Neural cell (in vitro differentiated cells): ENCODE results near the gene WWTR1. TPM values are rescaled to one million over a fixed set of nuclear protein-coding genes. Genes with fewer than 3 reads are reported as not detected.

Experiments used
- H2AFZ ChIP-seq: fragments of 200-600, 300-800 bp; sonication (generic), shearing (Covaris generic); 2 replicates; pipeline ENCODE4 v1.6.0; 2014; ENCODE audit warnings: low read depth, mild to moderate bottlenecking, antibody characterized with exemption, low read length, moderate library complexity
- H3F3A ChIP-seq: fragments of 200-600 bp; shearing (Covaris generic); 2 replicates; pipeline ENCODE4 v1.6.1; 2016; ENCODE audit warnings: mild to moderate bottlenecking, moderate library complexity, mixed read lengths, antibody characterized with exemption, low read length; ENCODE audit not compliant: insufficient read depth, poor library complexity, severe bottlenecking
- H3K27ac ChIP-seq: fragments of 200-600, 300-800 bp; sonication (generic), shearing (Covaris generic); 2 replicates; pipeline ENCODE4 v1.5.1; 2014; ENCODE audit warnings: mild to moderate bottlenecking, low read length, moderate library complexity
- H3K27me3 ChIP-seq: fragments of 300-800, 200-600 bp; sonication (generic), shearing (Covaris generic); 2 replicates; pipeline ENCODE4 v1.6.0; 2014; ENCODE audit warnings: mild to moderate bottlenecking, low read depth, low read length, moderate library complexity; ENCODE audit not compliant: insufficient read depth
- H3K36me3 ChIP-seq: fragments of 300-800, 200-600 bp; sonication (generic), shearing (Covaris generic); 2 replicates; pipeline ENCODE4 v1.5.1; 2014; ENCODE audit warnings: mild to moderate bottlenecking, antibody characterized with exemption, low read length, moderate library complexity; ENCODE audit not compliant: insufficient read depth
- H3K4me2 ChIP-seq: fragments of 300-800, 200-600 bp; sonication (generic), shearing (Covaris generic); 2 replicates; pipeline ENCODE4 v1.6.0; 2014; ENCODE audit warnings: mild to moderate bottlenecking, low read length
- H3K4me3 ChIP-seq: fragments of 300-800, 200-600 bp; sonication (generic), shearing (Covaris generic); 2 replicates; pipeline ENCODE4 v1.5.1; 2014; ENCODE audit warnings: mild to moderate bottlenecking, low read length, moderate library complexity
- H3K79me2 ChIP-seq: fragments of 200-600 bp; shearing (Covaris generic); replicated peaks from 2 replicates; pipeline ENCODE4 v1.6.0; 2014; ENCODE audit warnings: mild to moderate bottlenecking, low read length, moderate library complexity; ENCODE audit not compliant: insufficient read depth
- H3K9ac ChIP-seq: fragments of 300-800, 200-600 bp; sonication (generic), shearing (Covaris generic); 2 replicates; pipeline ENCODE4 v1.6.1; 2016; ENCODE audit warnings: mild to moderate bottlenecking, low read length, mixed read lengths
- H3K9me2 ChIP-seq: fragments of 200-600 bp; shearing (Covaris generic); 2 replicates; pipeline ENCODE4 v1.6.1; 2016; ENCODE audit warnings: mild to moderate bottlenecking, low read length, mixed read lengths; ENCODE audit not compliant: insufficient read depth
- H3K9me3 ChIP-seq: fragments of 200-600, 300-800 bp; sonication (generic), shearing (Covaris generic); 2 replicates; pipeline ENCODE4 v1.6.1; 2016; ENCODE audit warnings: mild to moderate bottlenecking, mixed run types, low read length, moderate library complexity, mixed read lengths
- H4K20me1 ChIP-seq: fragments of 200-600 bp; shearing (Covaris generic); 2 replicates; pipeline ENCODE4 v1.6.1; 2016; ENCODE audit warnings: mild to moderate bottlenecking, mixed run types; ENCODE audit not compliant: insufficient read depth
- CTCF ChIP-seq: fragments of 450-650 bp; IDR thresholded peaks from 2 replicates; pipeline ENCODE4 v1.5.1; 2014; ENCODE audit warnings: antibody characterized with exemption, mild to moderate bottlenecking, moderate library complexity; ENCODE audit not compliant: poor library complexity, severe bottlenecking
- EP300 ChIP-seq: fragments of 450-650 bp; conservative IDR thresholded peaks from 2 replicates; pipeline ENCODE4 v1.6.1; 2014; ENCODE audit warnings: antibody characterized with exemption, mild to moderate bottlenecking, moderate library complexity; ENCODE audit not compliant: poor library complexity, severe bottlenecking
- EZH2 ChIP-seq: fragments of 200-600, 300-800 bp; shearing (Covaris generic), sonication (generic); IDR thresholded peaks from 2 replicates; pipeline ENCODE4 v1.6.1; 2014; ENCODE audit warnings: antibody characterized with exemption, low read length, borderline replicate concordance, mild to moderate bottlenecking; ENCODE audit not compliant: insufficient read depth, poor library complexity, severe bottlenecking
- MXI1 ChIP-seq: fragments of 450-650 bp; conservative IDR thresholded peaks from 2 replicates; pipeline ENCODE4 v1.6.1; 2014; ENCODE audit warnings: antibody characterized with exemption, mild to moderate bottlenecking; ENCODE audit not compliant: poor library complexity, severe bottlenecking
- POLR2AphosphoS5 ChIP-seq: IDR thresholded peaks from 2 replicates; pipeline ENCODE4 v1.6.1; 2012
- RAD21 ChIP-seq: fragments of 450-650 bp; conservative IDR thresholded peaks from 2 replicates; pipeline ENCODE4 v1.6.1; 2014; ENCODE audit warnings: antibody characterized with exemption, mild to moderate bottlenecking, moderate library complexity
- SMC3 ChIP-seq: fragments of 450-650 bp; conservative IDR thresholded peaks from 2 replicates; pipeline ENCODE4 v1.6.1; 2014; ENCODE audit warnings: antibody characterized with exemption, mild to moderate bottlenecking, moderate library complexity; ENCODE audit not compliant: poor library complexity
- TAF1 ChIP-seq: IDR thresholded peaks from 2 replicates; pipeline ENCODE4 v1.6.1; 2012; ENCODE audit warnings: low read depth
- polyA plus RNA-seq: library from polyadenylated mRNA; depleted of rRNA; stranded (reverse); fragments of >200 nt; gene quantifications from 2 replicates; pipeline ENCODE4 v1.2.3, GENCODE V29; 2014
- TF ChIP-seq, protein P1 (sequence below): IDR thresholded peaks from 2 replicates; pipeline ENCODE4 v1.6.1; 2012; ENCODE audit warnings: borderline replicate concordance

The WWTR1 gene
- polyA plus RNA-seq, 1 donor from 2014 or later: 0.97 TPM

DNA sequence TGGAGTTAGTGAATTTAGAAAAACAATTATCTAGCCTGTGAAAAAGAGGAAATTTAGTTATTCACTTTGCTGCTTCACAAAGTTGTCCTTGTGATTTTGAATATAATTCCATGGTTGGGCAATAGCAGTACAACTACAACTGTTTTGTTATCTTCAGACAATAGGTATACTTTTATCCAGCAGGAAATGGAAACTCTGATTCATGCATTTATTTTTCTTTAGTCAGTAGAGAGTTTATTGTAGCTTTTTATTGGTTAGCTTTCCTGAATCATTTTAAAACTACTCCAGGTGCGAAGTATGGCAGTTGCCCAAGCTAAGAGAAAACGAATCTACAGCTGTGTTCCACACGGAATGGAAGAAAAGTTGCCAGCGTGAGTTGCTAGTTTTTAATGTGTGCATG, 103.0 kb downstream of the WWTR1 start:
- TF ChIP-seq CTCF: no peak
- TF ChIP-seq POLR2AphosphoS5: no peak
- TF ChIP-seq RAD21: no peak
- TF ChIP-seq MXI1: no peak
- TF ChIP-seq SMC3: no peak
- TF ChIP-seq, protein P1, sequence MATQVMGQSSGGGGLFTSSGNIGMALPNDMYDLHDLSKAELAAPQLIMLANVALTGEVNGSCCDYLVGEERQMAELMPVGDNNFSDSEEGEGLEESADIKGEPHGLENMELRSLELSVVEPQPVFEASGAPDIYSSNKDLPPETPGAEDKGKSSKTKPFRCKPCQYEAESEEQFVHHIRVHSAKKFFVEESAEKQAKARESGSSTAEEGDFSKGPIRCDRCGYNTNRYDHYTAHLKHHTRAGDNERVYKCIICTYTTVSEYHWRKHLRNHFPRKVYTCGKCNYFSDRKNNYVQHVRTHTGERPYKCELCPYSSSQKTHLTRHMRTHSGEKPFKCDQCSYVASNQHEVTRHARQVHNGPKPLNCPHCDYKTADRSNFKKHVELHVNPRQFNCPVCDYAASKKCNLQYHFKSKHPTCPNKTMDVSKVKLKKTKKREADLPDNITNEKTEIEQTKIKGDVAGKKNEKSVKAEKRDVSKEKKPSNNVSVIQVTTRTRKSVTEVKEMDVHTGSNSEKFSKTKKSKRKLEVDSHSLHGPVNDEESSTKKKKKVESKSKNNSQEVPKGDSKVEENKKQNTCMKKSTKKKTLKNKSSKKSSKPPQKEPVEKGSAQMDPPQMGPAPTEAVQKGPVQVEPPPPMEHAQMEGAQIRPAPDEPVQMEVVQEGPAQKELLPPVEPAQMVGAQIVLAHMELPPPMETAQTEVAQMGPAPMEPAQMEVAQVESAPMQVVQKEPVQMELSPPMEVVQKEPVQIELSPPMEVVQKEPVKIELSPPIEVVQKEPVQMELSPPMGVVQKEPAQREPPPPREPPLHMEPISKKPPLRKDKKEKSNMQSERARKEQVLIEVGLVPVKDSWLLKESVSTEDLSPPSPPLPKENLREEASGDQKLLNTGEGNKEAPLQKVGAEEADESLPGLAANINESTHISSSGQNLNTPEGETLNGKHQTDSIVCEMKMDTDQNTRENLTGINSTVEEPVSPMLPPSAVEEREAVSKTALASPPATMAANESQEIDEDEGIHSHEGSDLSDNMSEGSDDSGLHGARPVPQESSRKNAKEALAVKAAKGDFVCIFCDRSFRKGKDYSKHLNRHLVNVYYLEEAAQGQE: no peak
- no peak overlapping the region for H3K27ac ChIP-seq

DNA sequence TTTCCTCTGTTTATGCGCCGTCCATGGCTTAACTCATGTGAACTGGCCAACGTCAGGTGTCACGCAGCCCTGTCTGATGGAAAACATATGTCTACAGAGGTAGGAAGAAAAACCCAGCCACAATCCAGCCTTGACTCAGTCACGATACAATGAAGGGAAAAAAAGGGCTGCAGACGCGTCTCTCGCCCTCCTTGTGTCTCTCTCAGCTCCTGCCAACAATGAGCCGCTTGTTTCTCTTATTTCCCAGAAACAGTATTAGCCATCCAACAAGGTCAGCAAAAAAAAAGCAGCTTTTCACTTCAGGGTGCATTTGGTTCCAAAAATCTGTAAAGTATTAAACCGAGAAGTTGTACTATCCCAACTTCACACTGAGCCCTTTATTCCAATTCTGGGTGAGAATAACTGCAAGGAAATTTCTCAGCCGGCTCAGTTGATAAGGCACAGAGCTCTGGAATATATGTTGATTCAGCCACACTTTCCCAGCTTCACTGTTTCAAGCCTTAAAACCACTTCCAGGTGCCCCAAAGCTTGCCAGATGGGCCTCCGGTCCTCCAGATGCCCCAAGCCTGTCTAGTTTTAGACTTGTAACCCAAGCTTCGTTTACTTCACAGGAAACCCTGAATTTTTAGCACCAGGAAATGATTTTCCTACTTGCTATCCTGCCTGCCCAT, 103.9 kb downstream of the WWTR1 start:
- Histone ChIP-seq H3K79me2 (no peaks in the 10 kb centered on the region), H3K9me3 (no peaks in the 10 kb centered on the region), H3K4me2 (no peak overlapping the region), H3K9ac (no peak overlapping the region), H3F3A (no peaks in the 10 kb centered on the region), H3K36me3 (no peaks in the 10 kb centered on the region), H3K9me2 (no peaks in the 10 kb centered on the region), H4K20me1 (no peaks in the 10 kb centered on the region), H3K4me3 (no peak overlapping the region), H2AFZ (no peak overlapping the region), H3K27ac (no peak overlapping the region), H3K27me3 (no peaks in the 10 kb centered on the region)
- TF ChIP-seq CTCF (no peak), SMC3 (no peak), RAD21 (no peak), POLR2AphosphoS5 (no peak), MXI1 (no peak), EZH2 (no peak), EP300 (no peak), TAF1 (no peak)
- TF ChIP-seq, protein P1: no peak

More for the DNA sequence above, 103.0 kb downstream of the WWTR1 start:
- Histone ChIP-seq H3K4me2 (no peak overlapping the region), H3K9ac (no peak overlapping the region), H3K4me3 (no peak overlapping the region), H3K27me3 (no peaks in the 10 kb centered on the region), H4K20me1 (no peaks in the 10 kb centered on the region), H3K9me2 (no peaks in the 10 kb centered on the region), H3K9me3 (no peaks in the 10 kb centered on the region), H3F3A (no peaks in the 10 kb centered on the region), H2AFZ (no peak overlapping the region), H3K36me3 (no peaks in the 10 kb centered on the region), H3K79me2 (no peaks in the 10 kb centered on the region)
